Measurements from ENCODE around the gene TMEM37.

TMEM37 gene

GRCh38 chr2:119429225-119429981 is 2.3 kb upstream of the TMEM37 start:
- Mint-ChIP-seq H3K4me1 (peaks cover 48% of the 10 kb centered on the region), H3K4me3 (peak overlapping the region; percentile 20 to 75 (median 57)), H3K27me3 (ENCODE audit: low read depth) (peaks cover 20% of the 10 kb centered on the region), H3K36me3 (ENCODE audit: low read depth) (no peaks in the 10 kb centered on the region), H3K9me3 (no peaks in the 10 kb centered on the region), H3K27ac (peak overlapping the region; percentile 47 to 69 (median 68))
- TF ChIP-seq CTCF (IDR thresholded peaks at IDR 0.05; ENCODE audit: unreplicated experiment in 3 of 3), result no peak

GRCh38 chr2:119430023-119430498 is 1.6 kb upstream of the TMEM37 start:
- TF ChIP-seq CTCF (IDR thresholded peaks at IDR 0.05; ENCODE audit: unreplicated experiment in 3 of 3), result no peak
- H3K9me3 Mint-ChIP-seq, result no peaks in the 10 kb centered on the region
- H3K4me3 Mint-ChIP-seq, result peak overlapping the region; percentile 75 to 83 (median 79)
- H3K4me1 Mint-ChIP-seq, result peaks cover 54% of the 10 kb centered on the region
- peaks cover 20% of the 10 kb centered on the region for H3K27me3 Mint-ChIP-seq (ENCODE audit: low read depth)
- H3K36me3 Mint-ChIP-seq (ENCODE audit: low read depth), result no peaks in the 10 kb centered on the region
- peak overlapping the region; percentile 47 to 92 (median 69) for H3K27ac Mint-ChIP-seq

GRCh38 chr2:119431976-119432850 is 559 bp downstream of the TMEM37 start:
- H3K27me3 Mint-ChIP-seq (ENCODE audit: low read depth), result peaks cover 20% of the 10 kb centered on the region
- no peaks in the 10 kb centered on the region for H3K9me3 Mint-ChIP-seq
- no peak for TF ChIP-seq CTCF (IDR thresholded peaks at IDR 0.05; ENCODE audit: unreplicated experiment in 3 of 3)
- H3K27ac Mint-ChIP-seq, result peak overlapping the region; percentile 88 to 93 (median 90)
- H3K4me3 Mint-ChIP-seq, result peak overlapping the region; percentile 85 to 93 (median 91)
- peaks cover 68% of the 10 kb centered on the region for H3K4me1 Mint-ChIP-seq
- H3K36me3 Mint-ChIP-seq (ENCODE audit: low read depth), result peaks cover 11% of the 10 kb centered on the region

DNA sequence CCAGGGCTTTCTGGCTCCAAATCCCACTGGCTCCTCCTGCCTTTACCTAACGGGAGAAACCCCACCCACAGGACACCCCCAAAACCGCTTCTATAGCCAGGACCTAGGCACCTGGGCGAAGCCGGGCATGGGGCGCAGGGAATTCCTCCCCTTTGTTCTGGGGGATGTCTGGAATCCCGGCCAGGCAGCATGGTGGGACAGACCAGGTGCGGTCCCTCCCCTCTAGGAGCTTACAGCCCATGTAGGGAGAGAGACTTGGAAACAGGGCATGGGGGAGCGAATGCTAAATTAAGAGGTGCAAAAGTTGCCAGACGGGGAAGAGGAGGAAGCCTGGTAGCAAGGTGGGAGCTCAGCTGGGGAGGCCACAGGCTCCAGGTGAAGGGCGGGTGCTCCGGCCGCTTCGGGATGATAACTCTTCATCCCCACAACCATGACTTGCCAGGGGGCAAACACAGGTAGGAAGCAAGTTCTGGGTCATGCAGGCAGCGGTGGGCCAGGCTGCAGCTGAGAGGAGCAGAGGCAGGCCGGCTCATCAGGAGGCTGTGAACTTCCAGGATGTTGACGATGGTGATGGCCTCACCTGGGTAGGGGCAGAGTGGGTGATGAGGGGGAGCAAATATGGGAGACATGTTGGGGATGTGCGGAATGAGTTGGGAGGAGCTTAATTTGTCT is 1.3 kb downstream of the TMEM37 start:
- TF ChIP-seq CTCF (IDR thresholded peaks at IDR 0.05; ENCODE audit: unreplicated experiment in 3 of 3), result no peak
- H3K27ac Mint-ChIP-seq, result peak overlapping the region; percentile 88 to 93 (median 90)
- H3K4me3 Mint-ChIP-seq, result peak overlapping the region; percentile 85 to 93 (median 91)
- peaks cover 12% of the 10 kb centered on the region for H3K27me3 Mint-ChIP-seq (ENCODE audit: low read depth)
- peaks cover 16% of the 10 kb centered on the region for H3K36me3 Mint-ChIP-seq (ENCODE audit: low read depth)
- H3K4me1 Mint-ChIP-seq, result peaks cover 62% of the 10 kb centered on the region
- H3K9me3 Mint-ChIP-seq, result no peaks in the 10 kb centered on the region

GRCh38 chr2:119433636-119434327 is 2.1 kb downstream of the TMEM37 start:
- H3K27me3 Mint-ChIP-seq (ENCODE audit: low read depth), result peaks cover 9% of the 10 kb centered on the region
- no peak for TF ChIP-seq CTCF (IDR thresholded peaks at IDR 0.05; ENCODE audit: unreplicated experiment in 3 of 3)

More at GRCh38 chr2:119433636-119434327, 2.1 kb downstream of the TMEM37 start:
- Mint-ChIP-seq H3K9me3 (no peaks in the 10 kb centered on the region), H3K36me3 (ENCODE audit: low read depth) (peaks cover 23% of the 10 kb centered on the region), H3K27ac (peak overlapping the region; percentile 87 to 93 (median 88)), H3K4me1 (peaks cover 62% of the 10 kb centered on the region), H3K4me3 (peak overlapping the region; percentile 85 to 93 (median 91))
